ENCODE data around the gene RRAS2.
"Not testable (repeated sequence)": the region's sequence is repeated elsewhere in the genome, so short reads cannot be mapped to it uniquely, and the experiment has no call there.

Gene RRAS2

GRCh38 chr11:14305649-14306048 is 53.3 kb downstream of the RRAS2 start:
- no peak for FAIRE-seq

GRCh38 chr11:14304601-14305000 is 54.4 kb downstream of the RRAS2 start:
- no peak for FAIRE-seq

DNA sequence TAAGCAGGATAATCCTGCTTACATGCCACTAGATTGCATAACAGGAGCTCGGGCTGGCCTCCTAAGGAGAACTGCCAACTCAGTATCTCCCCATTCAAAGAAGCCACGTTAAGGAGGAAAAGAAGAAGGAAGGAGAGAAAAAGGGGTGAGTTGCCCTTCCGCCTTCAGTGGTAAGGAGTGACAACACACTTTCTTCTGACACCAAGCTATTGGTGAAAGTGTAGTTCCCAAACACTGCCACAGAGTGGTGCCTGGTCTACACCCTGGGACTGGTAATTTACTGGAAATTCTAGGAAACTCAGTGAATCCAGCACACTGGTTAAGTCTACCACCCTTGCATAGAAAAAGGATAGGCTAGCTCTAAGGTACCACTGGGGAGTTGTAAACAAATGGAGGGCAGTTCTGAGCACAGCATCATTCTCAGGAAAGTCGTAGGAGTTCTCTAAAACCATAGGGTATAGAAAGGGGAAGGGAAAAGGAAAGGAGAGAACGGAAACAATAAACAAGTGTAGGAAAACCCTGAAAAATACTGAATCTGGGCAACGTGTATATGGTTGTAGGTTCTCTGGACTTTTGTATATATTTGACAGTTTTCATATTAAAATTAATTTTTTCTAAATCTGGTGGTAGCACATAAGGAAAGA is 58.2 kb downstream of the RRAS2 start:
- peak; percentile 74 for FAIRE-seq

GRCh38 chr11:14299921-14300320 is 59.1 kb downstream of the RRAS2 start:
- no peak for FAIRE-seq

GRCh38 chr11:14290422-14290821 is 68.6 kb downstream of the RRAS2 start:
- no peak for FAIRE-seq

- FAIRE-seq: no peak
These were observed 70.6 kb downstream of the RRAS2 start for GRCh38 chr11:14288189-14288935.

DNA sequence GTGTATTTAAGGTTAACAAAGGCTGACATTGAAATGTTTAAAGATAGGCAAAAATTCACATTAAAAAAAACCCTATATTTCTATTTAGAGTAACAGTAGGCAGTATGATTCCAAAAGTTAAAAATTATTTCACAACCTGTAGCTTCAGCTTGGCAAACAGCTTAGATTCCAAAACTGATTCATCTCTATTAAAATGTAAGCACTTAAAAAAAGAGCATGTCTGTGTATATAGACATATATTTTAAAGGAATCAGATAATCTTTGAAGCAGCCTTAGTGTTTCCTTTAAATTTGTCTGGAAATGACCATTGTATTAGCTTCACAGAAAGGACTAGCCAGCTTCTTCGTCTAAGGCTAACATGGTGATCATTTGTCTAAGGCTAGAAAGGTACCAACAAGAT is 80.1 kb downstream of the RRAS2 start:
- not testable (repeated sequence) for FAIRE-seq

- no peak for FAIRE-seq
These were observed 83.9 kb downstream of the RRAS2 start for GRCh38 chr11:14275076-14275475.

DNA sequence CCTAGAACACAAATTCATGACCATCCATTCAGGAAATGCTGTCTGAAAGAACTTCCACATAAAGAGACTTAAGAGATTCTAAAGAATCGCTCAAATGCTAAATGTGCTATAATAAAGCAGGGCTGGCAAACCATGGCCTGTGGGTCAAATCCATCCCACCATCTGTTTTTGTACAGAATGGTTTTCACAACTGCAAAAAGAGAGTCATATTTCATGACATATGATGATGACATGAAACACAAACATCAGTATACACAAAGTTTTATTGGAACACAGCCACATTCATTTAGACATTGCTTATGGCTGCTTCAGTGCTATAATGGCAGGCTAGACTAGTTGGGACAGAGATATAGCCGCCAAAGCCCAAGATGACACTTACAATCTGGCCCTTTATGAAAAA is 85.1 kb downstream of the RRAS2 start:
- FAIRE-seq: no peak

DNA sequence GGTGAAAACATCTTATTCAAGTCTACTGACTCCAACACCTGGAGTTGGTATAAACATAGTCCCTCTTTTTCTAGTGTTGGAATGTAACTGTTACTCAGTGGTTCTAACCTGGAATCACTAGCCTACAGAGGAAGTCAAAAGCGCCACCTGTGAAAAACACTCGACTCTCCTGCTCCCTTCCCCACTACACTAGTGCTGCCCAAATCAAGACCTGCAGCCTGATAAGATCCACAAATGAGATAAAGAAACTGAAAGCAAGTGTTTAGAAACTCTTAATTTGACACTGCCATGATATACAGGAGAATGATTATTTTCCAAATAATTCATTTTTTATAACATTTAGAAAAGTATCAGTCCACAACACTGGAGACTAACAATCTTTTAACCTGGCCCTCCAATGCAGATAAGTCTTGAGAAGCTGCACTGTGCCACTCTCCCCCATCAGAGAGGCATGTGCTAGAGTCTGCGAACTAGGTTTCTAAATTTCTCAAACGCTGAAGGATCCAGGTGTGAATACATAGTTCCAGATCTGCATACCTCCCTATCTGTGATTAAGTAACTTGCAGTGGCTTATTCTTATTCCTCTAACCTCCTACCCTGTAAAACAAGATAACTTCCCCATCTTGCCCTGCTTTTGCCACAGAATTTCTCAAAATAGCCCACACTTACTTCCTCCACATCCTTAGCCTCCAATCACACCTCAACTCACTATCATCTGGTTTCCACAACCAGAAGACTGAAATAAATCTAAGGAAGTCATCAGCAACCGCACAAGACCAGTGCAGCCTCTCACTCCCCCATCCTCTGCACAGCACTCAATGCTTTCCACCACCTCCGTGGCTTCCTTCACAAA is 88.1 kb downstream of the RRAS2 start:
- FAIRE-seq: no peak

- FAIRE-seq: no peak
These were observed 89.0 kb downstream of the RRAS2 start for GRCh38 chr11:14269692-14270573.

GRCh38 chr11:14267861-14268635 is 90.9 kb downstream of the RRAS2 start:
- FAIRE-seq: no peak

DNA sequence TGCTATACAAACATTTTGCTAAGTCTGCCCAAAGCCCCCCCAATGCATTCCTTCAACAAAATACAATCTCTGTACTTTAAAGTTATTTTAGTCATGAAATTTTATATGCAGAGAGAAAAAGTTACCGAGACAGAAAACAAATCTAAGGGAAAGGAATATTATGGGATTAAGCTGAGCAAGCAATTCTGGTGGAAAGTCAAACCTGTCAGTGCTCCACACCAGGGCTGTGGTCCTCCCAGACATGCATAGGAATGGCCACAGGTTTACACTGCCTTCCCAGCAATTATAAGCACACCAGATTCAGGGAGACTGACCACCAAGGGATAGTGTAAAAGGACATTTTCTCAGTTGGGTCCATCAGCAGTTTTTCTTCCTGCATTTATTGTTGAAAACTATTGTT is 92.4 kb downstream of the RRAS2 start:
- no peak for FAIRE-seq

GRCh38 chr11:14264966-14265365 is 94.0 kb downstream of the RRAS2 start:
- no peak for FAIRE-seq

- no peak for FAIRE-seq
These were observed 96.6 kb downstream of the RRAS2 start for GRCh38 chr11:14262271-14262846.

DNA sequence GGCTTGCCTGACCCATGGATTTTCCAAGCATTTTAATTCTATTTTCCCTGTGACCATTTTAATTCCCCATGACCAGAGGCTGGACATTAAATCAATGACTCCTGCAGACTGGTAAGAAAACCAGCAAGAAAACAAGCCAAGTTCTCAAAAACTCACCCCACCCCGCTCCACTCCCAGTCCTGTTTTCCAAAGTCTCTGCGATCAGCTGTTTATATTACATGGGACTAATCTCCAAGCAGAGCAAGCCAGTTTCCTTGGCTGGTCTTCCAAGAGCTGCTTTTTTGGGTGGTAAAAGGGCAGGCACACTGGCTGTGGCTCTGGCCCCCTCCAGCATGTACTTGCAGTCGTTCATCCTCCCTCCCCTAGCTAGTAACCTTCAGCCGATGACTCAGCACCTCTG is 97.9 kb downstream of the RRAS2 start:
- no peak for FAIRE-seq

- FAIRE-seq: no peak
These were observed 99.1 kb downstream of the RRAS2 start for GRCh38 chr11:14259878-14260277.

- no peak for FAIRE-seq
These were observed 99.7 kb downstream of the RRAS2 start for GRCh38 chr11:14259186-14259784.

GRCh38 chr11:14258221-14258935 is 100.6 kb downstream of the RRAS2 start:
- no peak for FAIRE-seq

- no peak for FAIRE-seq
These were observed 103.8 kb downstream of the RRAS2 start for GRCh38 chr11:14255238-14255534.
